Liver (tissue), 9 donors: ENCODE measurements around the gene EHD4. TPM values are rescaled to one million over a fixed set of nuclear protein-coding genes. Genes with fewer than 3 reads are reported as not detected.

ENCODE experiments used
- DNase-seq: peaks from one replicate; pipeline ENCODE4 v3.0.0-alpha.2; 2017; ENCODE audit warnings: low spot score
- H3K27ac ChIP-seq, 2 donors: one replicate each; pipeline ENCODE4 v1.7.0; 2013; ENCODE audit warnings: inconsistent platforms in 2 of 2, low read length in 2 of 2, control low read depth in 1 of 2, low read depth in 1 of 2, mild to moderate bottlenecking in 1 of 2
- H3K27me3 ChIP-seq, 4 donors: one replicate each; pipeline versions ENCODE4 v1.6.1 to v1.7.0; 2013; ENCODE audit warnings: low read length in 3 of 4, inconsistent platforms in 1 of 4, mild to moderate bottlenecking in 1 of 4, moderate library complexity in 1 of 4; ENCODE audit not compliant: control insufficient read depth in 4 of 4, insufficient read depth in 4 of 4
- H3K36me3 ChIP-seq, 4 donors: one replicate each; pipeline versions ENCODE4 v1.6.1 to v1.7.0; 2013; ENCODE audit warnings: low read length in 3 of 4, mild to moderate bottlenecking in 3 of 4, low read depth in 1 of 4, moderate library complexity in 1 of 4; ENCODE audit not compliant: control insufficient read depth in 4 of 4, insufficient read depth in 3 of 4
- H3K4me1 ChIP-seq, 4 donors: one replicate each; pipeline versions ENCODE4 v1.6.1 to v1.7.0; 2013; ENCODE audit warnings: low read length in 3 of 4, mild to moderate bottlenecking in 3 of 4, moderate library complexity in 1 of 4; ENCODE audit not compliant: control insufficient read depth in 4 of 4, insufficient read depth in 4 of 4
- H3K4me3 ChIP-seq, 3 donors: one replicate each; pipeline versions ENCODE4 v1.6.1 to v1.7.0; 2013; ENCODE audit warnings: low read length in 3 of 3, control low read depth in 1 of 3, low read depth in 1 of 3, mild to moderate bottlenecking in 1 of 3
- H3K9ac ChIP-seq, 2 donors: one replicate each; pipeline ENCODE4 v1.7.0; 2013; ENCODE audit warnings: low read length in 2 of 2, mild to moderate bottlenecking in 2 of 2, moderate library complexity in 2 of 2, control low read depth in 1 of 2, low read depth in 1 of 2
- H3K9me3 ChIP-seq, 4 donors: one replicate each; pipeline versions ENCODE4 v1.6.1 to v1.7.0; 2013; ENCODE audit warnings: low read length in 3 of 4; ENCODE audit not compliant: control insufficient read depth in 4 of 4
- EGR1 ChIP-seq, 2 donors: IDR thresholded peaks; 2 replicates each; pipeline ENCODE4 v1.6.1; 2016 to 2018; ENCODE audit warnings: antibody characterized with exemption in 2 of 2, low read depth in 2 of 2
- FOXA1 ChIP-seq: IDR thresholded peaks from 2 replicates; pipeline ENCODE4 v1.6.1; 2016; ENCODE audit warnings: antibody characterized with exemption
- FOXA2 ChIP-seq: IDR thresholded peaks from 2 replicates; pipeline ENCODE4 v1.6.1; 2016; ENCODE audit warnings: antibody characterized with exemption
- GABPA ChIP-seq, 2 donors: IDR thresholded peaks in 1 of 2; conservative IDR thresholded peaks in 1 of 2; 2 replicates each; pipeline ENCODE4 v1.6.1; 2016; ENCODE audit warnings: antibody characterized with exemption in 2 of 2, mild to moderate bottlenecking in 1 of 2, moderate library complexity in 1 of 2
- HNF4A ChIP-seq, 2 donors: conservative IDR thresholded peaks; 2 replicates each; pipeline ENCODE4 v1.6.1; 2016; ENCODE audit warnings: antibody characterized with exemption in 2 of 2, mild to moderate bottlenecking in 2 of 2
- HNF4G ChIP-seq: IDR thresholded peaks from 2 replicates; pipeline ENCODE4 v1.6.1; 2016; ENCODE audit warnings: antibody characterized with exemption
- JUND ChIP-seq, 2 donors: IDR thresholded peaks; 2 replicates each; pipeline ENCODE4 v1.6.1; 2016; ENCODE audit warnings: antibody characterized with exemption in 2 of 2
- RAD21 ChIP-seq, 2 donors: IDR thresholded peaks; 2 replicates each; pipeline ENCODE4 v1.6.1; 2016; ENCODE audit warnings: antibody characterized with exemption in 2 of 2, mild to moderate bottlenecking in 2 of 2
- SP1 ChIP-seq: IDR thresholded peaks from 2 replicates; pipeline ENCODE4 v1.6.1; 2018; ENCODE audit warnings: antibody characterized with exemption, mild to moderate bottlenecking
- TAF1 ChIP-seq: conservative IDR thresholded peaks from 2 replicates; pipeline ENCODE4 v1.6.1; 2016; ENCODE audit warnings: antibody characterized with exemption, mild to moderate bottlenecking
- YY1 ChIP-seq: IDR thresholded peaks from 2 replicates; pipeline ENCODE4 v1.6.1; 2016; ENCODE audit warnings: antibody characterized with exemption, mild to moderate bottlenecking
- ZBTB33 ChIP-seq: IDR thresholded peaks from 2 replicates; pipeline ENCODE4 v1.6.1; 2016; ENCODE audit warnings: antibody characterized with exemption
- WGBS: extraction: QIAGEN DNeasy Blood & Tissue Kit; methylation state at CpG from one replicate; pipeline ENCODE4 v1.1.7; 2013; 5-methylcytosine and 5-hydroxymethylcytosine counted together
- polyA plus RNA-seq, 2 donors: library from polyadenylated mRNA; stranded (reverse) in 1 of 2; unstranded in 1 of 2; fragments of 200-250 nt in 1 of 2; fragments of >200 nt in 1 of 2; fragmentation: Nextera tagmentation in 1 of 2; extraction: Ambion mirVana in 1 of 2; gene quantifications; one replicate each; pipeline versions ENCODE4 v1.2.1 to v1.2.3, GENCODE V29; 2013 to 2015
- total RNA-seq, 2 donors: library from RNA; depleted of rRNA; stranded (reverse); fragments of >200 nt; gene quantifications; one replicate each; pipeline ENCODE4 v1.2.3, GENCODE V29; 2014
- TF ChIP-seq, protein P1 (sequence below): IDR thresholded peaks from 2 replicates; pipeline ENCODE4 v1.6.1; 2016; ENCODE audit warnings: antibody characterized with exemption
- TF ChIP-seq, protein P2 (sequence below): fragments of 150-350 bp; IDR thresholded peaks from 2 replicates; pipeline ENCODE4 v1.5.1; 2017; ENCODE audit warnings: improper control_type of control experiment, low read depth, low read length; ENCODE audit not compliant: missing input control
- TF ChIP-seq, protein P3 (sequence below): IDR thresholded peaks from 2 replicates; pipeline ENCODE4 v1.6.1; 2016; ENCODE audit warnings: antibody characterized with exemption, mild to moderate bottlenecking
- donor health status: healthy.
- donor health status: healthy.
- donor health status: healthy.
- donor health status: healthy.
- donor health status: healthy.

The EHD4 gene
- total and polyA plus RNA-seq, 4 donors, result 3.3 to 10.0 (median 6.2) TPM

GRCh38 chr15:41971895-41972252, 483 bp downstream of the EHD4 start:
- under 1% methylated on average over 46 of the region's 46 CpGs for WGBS
- H3K27me3 ChIP-seq, result no peaks in the 10 kb centered on the region
- TF ChIP-seq JUND (IDR thresholded peaks at IDR 0.05), result no peak
- TF ChIP-seq, protein P1, sequence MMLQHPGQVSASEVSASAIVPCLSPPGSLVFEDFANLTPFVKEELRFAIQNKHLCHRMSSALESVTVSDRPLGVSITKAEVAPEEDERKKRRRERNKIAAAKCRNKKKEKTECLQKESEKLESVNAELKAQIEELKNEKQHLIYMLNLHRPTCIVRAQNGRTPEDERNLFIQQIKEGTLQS, result no peak
- no peak for TF ChIP-seq EGR1 (IDR thresholded peaks at IDR 0.05; ENCODE audit: low read depth in 2 of 2)
- TF ChIP-seq, protein P2, sequence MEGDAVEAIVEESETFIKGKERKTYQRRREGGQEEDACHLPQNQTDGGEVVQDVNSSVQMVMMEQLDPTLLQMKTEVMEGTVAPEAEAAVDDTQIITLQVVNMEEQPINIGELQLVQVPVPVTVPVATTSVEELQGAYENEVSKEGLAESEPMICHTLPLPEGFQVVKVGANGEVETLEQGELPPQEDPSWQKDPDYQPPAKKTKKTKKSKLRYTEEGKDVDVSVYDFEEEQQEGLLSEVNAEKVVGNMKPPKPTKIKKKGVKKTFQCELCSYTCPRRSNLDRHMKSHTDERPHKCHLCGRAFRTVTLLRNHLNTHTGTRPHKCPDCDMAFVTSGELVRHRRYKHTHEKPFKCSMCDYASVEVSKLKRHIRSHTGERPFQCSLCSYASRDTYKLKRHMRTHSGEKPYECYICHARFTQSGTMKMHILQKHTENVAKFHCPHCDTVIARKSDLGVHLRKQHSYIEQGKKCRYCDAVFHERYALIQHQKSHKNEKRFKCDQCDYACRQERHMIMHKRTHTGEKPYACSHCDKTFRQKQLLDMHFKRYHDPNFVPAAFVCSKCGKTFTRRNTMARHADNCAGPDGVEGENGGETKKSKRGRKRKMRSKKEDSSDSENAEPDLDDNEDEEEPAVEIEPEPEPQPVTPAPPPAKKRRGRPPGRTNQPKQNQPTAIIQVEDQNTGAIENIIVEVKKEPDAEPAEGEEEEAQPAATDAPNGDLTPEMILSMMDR, result no peak
- no peak for TF ChIP-seq FOXA2
- TF ChIP-seq SP1, result no peak
- no peak for TF ChIP-seq GABPA (IDR thresholded peaks at IDR 0.05 in 1 of 2, conservative IDR thresholded peaks at IDR 0.05 in 1 of 2)
- TF ChIP-seq ZBTB33, result no peak
- TF ChIP-seq YY1, result no peak
- no peak for TF ChIP-seq TAF1
- no peak for TF ChIP-seq HNF4A (conservative IDR thresholded peaks at IDR 0.05)
- TF ChIP-seq HNF4G, result no peak
- TF ChIP-seq FOXA1, result no peak
- TF ChIP-seq, protein P3, sequence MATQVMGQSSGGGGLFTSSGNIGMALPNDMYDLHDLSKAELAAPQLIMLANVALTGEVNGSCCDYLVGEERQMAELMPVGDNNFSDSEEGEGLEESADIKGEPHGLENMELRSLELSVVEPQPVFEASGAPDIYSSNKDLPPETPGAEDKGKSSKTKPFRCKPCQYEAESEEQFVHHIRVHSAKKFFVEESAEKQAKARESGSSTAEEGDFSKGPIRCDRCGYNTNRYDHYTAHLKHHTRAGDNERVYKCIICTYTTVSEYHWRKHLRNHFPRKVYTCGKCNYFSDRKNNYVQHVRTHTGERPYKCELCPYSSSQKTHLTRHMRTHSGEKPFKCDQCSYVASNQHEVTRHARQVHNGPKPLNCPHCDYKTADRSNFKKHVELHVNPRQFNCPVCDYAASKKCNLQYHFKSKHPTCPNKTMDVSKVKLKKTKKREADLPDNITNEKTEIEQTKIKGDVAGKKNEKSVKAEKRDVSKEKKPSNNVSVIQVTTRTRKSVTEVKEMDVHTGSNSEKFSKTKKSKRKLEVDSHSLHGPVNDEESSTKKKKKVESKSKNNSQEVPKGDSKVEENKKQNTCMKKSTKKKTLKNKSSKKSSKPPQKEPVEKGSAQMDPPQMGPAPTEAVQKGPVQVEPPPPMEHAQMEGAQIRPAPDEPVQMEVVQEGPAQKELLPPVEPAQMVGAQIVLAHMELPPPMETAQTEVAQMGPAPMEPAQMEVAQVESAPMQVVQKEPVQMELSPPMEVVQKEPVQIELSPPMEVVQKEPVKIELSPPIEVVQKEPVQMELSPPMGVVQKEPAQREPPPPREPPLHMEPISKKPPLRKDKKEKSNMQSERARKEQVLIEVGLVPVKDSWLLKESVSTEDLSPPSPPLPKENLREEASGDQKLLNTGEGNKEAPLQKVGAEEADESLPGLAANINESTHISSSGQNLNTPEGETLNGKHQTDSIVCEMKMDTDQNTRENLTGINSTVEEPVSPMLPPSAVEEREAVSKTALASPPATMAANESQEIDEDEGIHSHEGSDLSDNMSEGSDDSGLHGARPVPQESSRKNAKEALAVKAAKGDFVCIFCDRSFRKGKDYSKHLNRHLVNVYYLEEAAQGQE, result no peak
- no peak for TF ChIP-seq RAD21 (IDR thresholded peaks at IDR 0.05)
- H3K4me3 ChIP-seq, result peak overlapping the region; percentile 69 to 99 (median 84)
- H3K4me1 ChIP-seq, result peaks cover 2 to 23% (median 12%) of the 10 kb centered on the region in 4 donors
- H3K9me3 ChIP-seq, result no peaks in the 10 kb centered on the region
- no peak for DNase-seq
- H3K27ac ChIP-seq, result peak overlapping the region; percentile 86 to 98
- H3K9ac ChIP-seq, result peak overlapping the region; percentile 75 to 78
- H3K36me3 ChIP-seq, result no peaks in the 10 kb centered on the region
